CD14-positive monocyte (primary cell): ENCODE data around the gene PACSIN1. TPM values are rescaled to one million over a fixed set of nuclear protein-coding genes. Genes with fewer than 3 reads are reported as not detected.

Experiments
- DNase-seq, 3 donors: peaks; one replicate each; pipeline ENCODE4 v3.0.0-alpha.2; 2011 to 2022
- H2AFZ ChIP-seq: 2 replicates; pipeline ENCODE4 v1.6.0; 2012; ENCODE audit warnings: mild to moderate bottlenecking, low read depth, low read length, inconsistent platforms; ENCODE audit not compliant: insufficient read depth, poor library complexity, severe bottlenecking
- H3K27ac ChIP-seq, 2 donors: 1 replicate in 1 of 2; 2 replicates in 1 of 2; pipeline ENCODE4 v1.5.1; 2012 to 2013; ENCODE audit warnings: low read length in 2 of 2, control low read depth in 1 of 2, inconsistent platforms in 1 of 2, low read depth in 1 of 2, mild to moderate bottlenecking in 1 of 2
- H3K27me3 ChIP-seq, 2 donors: one replicate each; pipeline versions ENCODE4 v1.6.0 to v1.6.1; 2011 to 2013; ENCODE audit warnings: low read length in 2 of 2; ENCODE audit not compliant: control insufficient read depth in 2 of 2, insufficient read depth in 2 of 2
- H3K36me3 ChIP-seq, 2 donors: replicated peaks in 1 of 2; 1 replicate in 1 of 2; 2 replicates in 1 of 2; pipeline versions ENCODE4 v1.5.1 to v1.6.1; 2012 to 2013; ENCODE audit warnings: low read length in 2 of 2, control low read depth in 1 of 2, inconsistent platforms in 1 of 2, mild to moderate bottlenecking in 1 of 2; ENCODE audit not compliant: insufficient read depth in 2 of 2, control insufficient read depth in 1 of 2
- H3K4me1 ChIP-seq, 2 donors: 1 replicate in 1 of 2; 2 replicates in 1 of 2; pipeline versions ENCODE4 v1.5.1 to v1.6.1; 2012 to 2013; ENCODE audit warnings: low read length in 2 of 2, control low read depth in 1 of 2, inconsistent platforms in 1 of 2, mild to moderate bottlenecking in 1 of 2, moderate library complexity in 1 of 2; ENCODE audit not compliant: insufficient read depth in 2 of 2, control insufficient read depth in 1 of 2
- H3K4me2 ChIP-seq: replicated peaks from 2 replicates; pipeline ENCODE3; 2012; ENCODE audit warnings: low read length, moderate library complexity, mild to moderate bottlenecking; ENCODE audit not compliant: poor library complexity, severe bottlenecking; ENCODE audit errors: extremely low read depth
- H3K4me3 ChIP-seq, 3 experiments: fragments of 200-600 bp in 1 of 3; sonication (generic) in 1 of 3; replicated peaks in 1 of 3; 1 replicate in 2 of 3; 2 replicates in 1 of 3; pipeline ENCODE4 v1.5.1; 2011 to 2013; ENCODE audit warnings: low read length in 3 of 3, mild to moderate bottlenecking in 3 of 3, control low read depth in 2 of 3, low read depth in 2 of 3, inconsistent platforms in 1 of 3, moderate library complexity in 1 of 3
- H3K79me2 ChIP-seq: 2 replicates; pipeline ENCODE4 v1.6.0; 2012; ENCODE audit warnings: mild to moderate bottlenecking, control low read depth, inconsistent platforms, low read length, moderate library complexity; ENCODE audit not compliant: insufficient read depth
- H3K9ac ChIP-seq: 2 replicates; pipeline ENCODE4 v1.6.0; 2017; ENCODE audit warnings: low read length, mild to moderate bottlenecking; ENCODE audit not compliant: insufficient read depth, poor library complexity, severe bottlenecking
- H3K9me3 ChIP-seq, 2 donors: replicated peaks in 1 of 2; 1 replicate in 1 of 2; 2 replicates in 1 of 2; pipeline versions ENCODE4 v1.5.1 to v1.6.1; 2012 to 2013; ENCODE audit warnings: low read length in 2 of 2, control low read depth in 1 of 2; ENCODE audit not compliant: control insufficient read depth in 1 of 2, insufficient read depth in 1 of 2
- H4K20me1 ChIP-seq: 2 replicates; pipeline ENCODE4 v1.6.0; 2012; ENCODE audit warnings: mild to moderate bottlenecking, low read length, control low read depth, moderate library complexity; ENCODE audit not compliant: insufficient read depth
- H3K27ac Mint-ChIP-seq, 7 donors: one replicate each; pipeline ENCODE4 v1.8.0; 2020; ENCODE audit warnings: mild to moderate bottlenecking in 7 of 7, mixed read lengths in 7 of 7, moderate library complexity in 6 of 7, inconsistent platforms in 2 of 7
- H3K27me3 Mint-ChIP-seq, 3 donors: one replicate each; pipeline ENCODE4 v1.8.0; 2021 to 2022; ENCODE audit warnings: low read depth in 3 of 3, mild to moderate bottlenecking in 3 of 3, mixed read lengths in 3 of 3, moderate library complexity in 3 of 3, inconsistent platforms in 1 of 3
- H3K36me3 Mint-ChIP-seq, 2 donors: one replicate each; pipeline ENCODE4 v1.8.0; 2020; ENCODE audit warnings: mixed read lengths in 2 of 2, inconsistent platforms in 1 of 2, mild to moderate bottlenecking in 1 of 2
- H3K4me1 Mint-ChIP-seq: one replicate; pipeline ENCODE4 v1.8.0; 2020; ENCODE audit warnings: mild to moderate bottlenecking, mixed read lengths
- H3K4me3 Mint-ChIP-seq, 2 donors: one replicate each; pipeline ENCODE4 v1.8.0; 2020; ENCODE audit warnings: mild to moderate bottlenecking in 2 of 2, mixed read lengths in 2 of 2, moderate library complexity in 1 of 2
- H3K9me3 Mint-ChIP-seq, 7 donors: one replicate each; pipeline ENCODE4 v1.8.0; 2020 to 2022; ENCODE audit warnings: mixed read lengths in 7 of 7, mild to moderate bottlenecking in 6 of 7, moderate library complexity in 6 of 7, inconsistent platforms in 2 of 7
- CTCF ChIP-seq: fragments of 200-600 bp; IDR thresholded peaks from one replicate; pipeline ENCODE4 v1.8.0; 2022; ENCODE audit warnings: antibody characterized with exemption, mild to moderate bottlenecking
- WGBS: methylation state at CpG from one replicate; pipeline ENCODE4 v1.1.5; 2013; ENCODE audit warnings: missing lambda C conversion rate; ENCODE audit not compliant: insufficient coverage; 5-methylcytosine and 5-hydroxymethylcytosine counted together
- intact Hi-C, 2 donors: fragments of 100-400 bp; cut with micrococcal nuclease; formaldehyde crosslinking; loops; one replicate each; pipeline versions ENCODE4 v1.15.0 to v1.15.1; 2023
- polyA plus RNA-seq, 3 donors: library from polyadenylated mRNA; depleted of rRNA in 1 of 3; unstranded in 2 of 3; stranded (reverse) in 1 of 3; fragments of 300-500 nt in 2 of 3; fragments of >200 nt in 1 of 3; fragmentation: Illumina TruSeq in 2 of 3; gene quantifications; 1 replicate in 2 of 3; 2 replicates in 1 of 3; pipeline ENCODE4 v1.2.3, GENCODE V29; 2012 to 2021

The PACSIN1 gene
- polyA plus RNA-seq, 3 donors: not detected

GRCh38 chr6:34569361-34569973 is 103.6 kb downstream of the PACSIN1 start:
- no peak overlapping the region for H3K9ac ChIP-seq
- no peak for TF ChIP-seq CTCF
- no peak for DNase-seq
- no peaks in the 10 kb centered on the region for H3K4me1 ChIP-seq
- H4K20me1 ChIP-seq: no peaks in the 10 kb centered on the region
- no peaks in the 10 kb centered on the region for H3K79me2 ChIP-seq
- H3K27me3 Mint-ChIP-seq: peaks cover 4 to 10% (median 5%) of the 10 kb centered on the region in 3 donors
- H3K4me1 Mint-ChIP-seq: no peaks in the 10 kb centered on the region
- WGBS: 75% methylated on average over 2 of the region's 5 CpGs
- no peaks in the 10 kb centered on the region for H3K9me3 Mint-ChIP-seq
- intact Hi-C loops: no loop called here
- no peak overlapping the region for H3K27ac ChIP-seq
- H3K27ac Mint-ChIP-seq: no peak overlapping the region
- no peak overlapping the region for H2AFZ ChIP-seq
- no peaks in the 10 kb centered on the region for H3K36me3 Mint-ChIP-seq
- no peak overlapping the region for H3K4me3 Mint-ChIP-seq
- no peaks in the 10 kb centered on the region for H3K27me3 ChIP-seq
- H3K9me3 ChIP-seq: no peaks in the 10 kb centered on the region
- no peak overlapping the region for H3K4me2 ChIP-seq
- no peaks in the 10 kb centered on the region for H3K36me3 ChIP-seq
- H3K4me3 ChIP-seq: no peak overlapping the region

GRCh38 chr6:34570066-34570833 is 104.4 kb downstream of the PACSIN1 start:
- no peak overlapping the region for H3K9ac ChIP-seq
- no peak overlapping the region for H3K4me3 ChIP-seq
- Mint-ChIP-seq H3K27me3 (peaks cover 4 to 10% (median 6%) of the 10 kb centered on the region in 3 donors), H3K9me3 (no peaks in the 10 kb centered on the region), H3K36me3 (no peaks in the 10 kb centered on the region), H3K4me1 (no peaks in the 10 kb centered on the region), H3K27ac (no peak overlapping the region), H3K4me3 (peak overlapping the region in 1 of 2 donors; percentile 48)
- H4K20me1 ChIP-seq: no peaks in the 10 kb centered on the region
- no peak for TF ChIP-seq CTCF
- no peaks in the 10 kb centered on the region for H3K79me2 ChIP-seq
- no peak for DNase-seq
- no peak overlapping the region for H3K4me2 ChIP-seq
- 82% methylated on average over 14 of the region's 21 CpGs for WGBS
- no peak overlapping the region for H2AFZ ChIP-seq
- intact Hi-C loops: no loop called here
- no peaks in the 10 kb centered on the region for H3K36me3 ChIP-seq
- no peaks in the 10 kb centered on the region for H3K27me3 ChIP-seq
- H3K4me1 ChIP-seq: no peaks in the 10 kb centered on the region
- no peaks in the 10 kb centered on the region for H3K9me3 ChIP-seq
- no peak overlapping the region for H3K27ac ChIP-seq
